ENCODE data around the gene TSC22D2. TPM values are rescaled to one million over a fixed set of nuclear protein-coding genes. Genes with fewer than 3 reads are reported as not detected.

TSC22D2 gene
- total and polyA plus RNA-seq, 2 of the 8 experiments (the other 6 are each of a cell fraction or from before 2014, with no cell fraction given) = 3.4 to 27.6 TPM

GRCh38 chr3:150373234-150373875, 34.7 kb upstream of the TSC22D2 start (continued):
- no peak for TF ChIP-seq HDAC2 (IDR thresholded peaks at IDR 0.05; ENCODE audit: borderline replicate concordance in 1 of 2, low read depth in 2 of 2, low read length in 2 of 2)
- TF ChIP-seq POLR2AphosphoS5 (IDR thresholded peaks at IDR 0.05; ENCODE audit: low read depth, low read length) = no peak

Data from H1 (cell line).